ENCODE data around the gene WDTC1.

GRCh38 chr1:27325286-27325685 lies 90.9 kb downstream of the WDTC1 start:
- no peak for TF ChIP-seq POLR2AphosphoS5 (IDR thresholded peaks at IDR 0.05)
- TF ChIP-seq, protein P1, sequence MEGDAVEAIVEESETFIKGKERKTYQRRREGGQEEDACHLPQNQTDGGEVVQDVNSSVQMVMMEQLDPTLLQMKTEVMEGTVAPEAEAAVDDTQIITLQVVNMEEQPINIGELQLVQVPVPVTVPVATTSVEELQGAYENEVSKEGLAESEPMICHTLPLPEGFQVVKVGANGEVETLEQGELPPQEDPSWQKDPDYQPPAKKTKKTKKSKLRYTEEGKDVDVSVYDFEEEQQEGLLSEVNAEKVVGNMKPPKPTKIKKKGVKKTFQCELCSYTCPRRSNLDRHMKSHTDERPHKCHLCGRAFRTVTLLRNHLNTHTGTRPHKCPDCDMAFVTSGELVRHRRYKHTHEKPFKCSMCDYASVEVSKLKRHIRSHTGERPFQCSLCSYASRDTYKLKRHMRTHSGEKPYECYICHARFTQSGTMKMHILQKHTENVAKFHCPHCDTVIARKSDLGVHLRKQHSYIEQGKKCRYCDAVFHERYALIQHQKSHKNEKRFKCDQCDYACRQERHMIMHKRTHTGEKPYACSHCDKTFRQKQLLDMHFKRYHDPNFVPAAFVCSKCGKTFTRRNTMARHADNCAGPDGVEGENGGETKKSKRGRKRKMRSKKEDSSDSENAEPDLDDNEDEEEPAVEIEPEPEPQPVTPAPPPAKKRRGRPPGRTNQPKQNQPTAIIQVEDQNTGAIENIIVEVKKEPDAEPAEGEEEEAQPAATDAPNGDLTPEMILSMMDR (IDR thresholded peaks at IDR 0.05 in 8 of 11, conservative IDR thresholded peaks at IDR 0.05 in 3 of 11): no peak

Measured in spleen (tissue), 7 donors.